ENCODE results near the gene DZIP1. TPM values are rescaled to one million over a fixed set of nuclear protein-coding genes. Genes with fewer than 3 reads are reported as not detected.

DZIP1 gene
- total and polyA plus RNA-seq, 2 donors (not counting 1 experiment from before 2014, with no cell fraction given), result not detected

GRCh38 chr13:95614641-95615245 lies 29.8 kb downstream of the DZIP1 start:
- DNase-seq, result no peak
- Mint-ChIP-seq H3K4me3 (no peak overlapping the region), H3K9me3 (ENCODE audit: insufficient read depth) (no peaks in the 10 kb centered on the region), H3K4me1 (no peaks in the 10 kb centered on the region), H3K27ac (no peak overlapping the region), H3K27me3 (peaks cover 21% of the 10 kb centered on the region)
- H3K4me1 ChIP-seq (ENCODE audit: control insufficient read depth in 2 of 2, insufficient read depth in 2 of 2, low read length in 2 of 2), result no peaks in the 10 kb centered on the region
- H3K79me2 ChIP-seq (ENCODE audit: control insufficient read depth, insufficient read depth, low read length), result no peaks in the 10 kb centered on the region
- H3K27me3 ChIP-seq (replicated peaks in 1 of 4; ENCODE audit: control extremely low read depth in 1 of 4, control insufficient read depth in 3 of 4, insufficient read depth in 4 of 4, low read length in 3 of 4), result no peaks in the 10 kb centered on the region
- H3K4me3 ChIP-seq (ENCODE audit: control extremely low read depth in 1 of 5, extremely low read depth in 1 of 5, insufficient read depth in 1 of 5, low read depth in 2 of 5, low read length in 4 of 5), result no peak overlapping the region
- H3K9ac ChIP-seq (ENCODE audit: low read length), result no peak overlapping the region
- intact Hi-C loops (cut with micrococcal nuclease), result no loop called here
- ChIA-PET CTCF (interaction anchor here (1.8 kb wide), 1 partner anchor 9 kb away, joined by 4 read pairs; no protein-coding TSS in a partner anchor), POLR2A (no interaction called here)
- H2AFZ ChIP-seq (ENCODE audit: insufficient read depth, low read depth, low read length, poor library complexity, severe bottlenecking), result no peak overlapping the region
- no peak overlapping the region for H3K4me2 ChIP-seq (replicated peaks; ENCODE audit: low read depth, low read length, poor library complexity, severe bottlenecking)
- no peak overlapping the region for H3K27ac ChIP-seq (ENCODE audit: low read length in 2 of 2)
- no peaks in the 10 kb centered on the region for H4K20me1 ChIP-seq (ENCODE audit: control insufficient read depth, insufficient read depth, low read length, poor library complexity, severe bottlenecking)
- 97% methylated on average over 4 of the region's 7 CpGs for WGBS (ENCODE audit: insufficient coverage)
- no peaks in the 10 kb centered on the region for H3K36me3 ChIP-seq (replicated peaks in 1 of 2; ENCODE audit: control extremely low read depth in 1 of 2, control insufficient read depth in 1 of 2, extremely low read depth in 1 of 2, insufficient read depth in 2 of 2, low read length in 1 of 2)
- no peak for ATAC-seq (ENCODE audit: low read depth)
- no peaks in the 10 kb centered on the region for H3K9me3 ChIP-seq (ENCODE audit: control extremely low read depth in 1 of 3, control insufficient read depth in 2 of 3, insufficient read depth in 1 of 3, low read length in 2 of 3)
- TF ChIP-seq CTCF (IDR thresholded peaks at IDR 0.05) (no peak), EZH2 (IDR thresholded peaks at IDR 0.05; ENCODE audit: borderline replicate concordance, insufficient read depth, low read depth, low read length, poor library complexity, severe bottlenecking) (no peak)

GRCh38 chr13:95608640-95609323 lies 35.7 kb downstream of the DZIP1 start:
- TF ChIP-seq CTCF (IDR thresholded peaks at IDR 0.05) (no peak), EZH2 (IDR thresholded peaks at IDR 0.05; ENCODE audit: borderline replicate concordance, insufficient read depth, low read depth, low read length, poor library complexity, severe bottlenecking) (no peak)
- no peaks in the 10 kb centered on the region for H3K4me1 Mint-ChIP-seq
- H3K27ac Mint-ChIP-seq, result no peak overlapping the region
- no peaks in the 10 kb centered on the region for H3K36me3 ChIP-seq (replicated peaks in 1 of 2; ENCODE audit: control extremely low read depth in 1 of 2, control insufficient read depth in 1 of 2, extremely low read depth in 1 of 2, insufficient read depth in 2 of 2, low read length in 1 of 2)
- H3K27me3 ChIP-seq (replicated peaks in 1 of 4; ENCODE audit: control extremely low read depth in 1 of 4, control insufficient read depth in 3 of 4, insufficient read depth in 4 of 4, low read length in 3 of 4), result no peaks in the 10 kb centered on the region
- no peak overlapping the region for H3K4me3 Mint-ChIP-seq
- H3K27ac ChIP-seq (ENCODE audit: low read length in 2 of 2), result no peak overlapping the region
- H2AFZ ChIP-seq (ENCODE audit: insufficient read depth, low read depth, low read length, poor library complexity, severe bottlenecking), result no peak overlapping the region
- DNase-seq (no peak), ATAC-seq (ENCODE audit: low read depth) (no peak)
- no peak overlapping the region for H3K4me3 ChIP-seq (ENCODE audit: control extremely low read depth in 1 of 5, extremely low read depth in 1 of 5, insufficient read depth in 1 of 5, low read depth in 2 of 5, low read length in 4 of 5)
- POLR2A ChIA-PET, result no interaction called here
- H3K27me3 Mint-ChIP-seq, result peaks cover 18% of the 10 kb centered on the region
- intact Hi-C loops (cut with micrococcal nuclease), result no loop called here
- H3K79me2 ChIP-seq (ENCODE audit: control insufficient read depth, insufficient read depth, low read length), result no peaks in the 10 kb centered on the region
- no peaks in the 10 kb centered on the region for H3K9me3 Mint-ChIP-seq (ENCODE audit: insufficient read depth)
- no peak overlapping the region for H3K9ac ChIP-seq (ENCODE audit: low read length)
- H3K4me2 ChIP-seq (replicated peaks; ENCODE audit: low read depth, low read length, poor library complexity, severe bottlenecking), result no peak overlapping the region
- H4K20me1 ChIP-seq (ENCODE audit: control insufficient read depth, insufficient read depth, low read length, poor library complexity, severe bottlenecking), result no peaks in the 10 kb centered on the region
- WGBS (ENCODE audit: insufficient coverage), result 87% methylated on average over 5 of the region's 6 CpGs
- no peaks in the 10 kb centered on the region for H3K4me1 ChIP-seq (ENCODE audit: control insufficient read depth in 2 of 2, insufficient read depth in 2 of 2, low read length in 2 of 2)
- CTCF ChIA-PET, result interaction anchor here (0.8 to 1.2 kb wide), 2 partner anchors 13 to 15 kb away, joined by 3 to 4 read pairs; no protein-coding TSS in a partner anchor
- H3K9me3 ChIP-seq (ENCODE audit: control extremely low read depth in 1 of 3, control insufficient read depth in 2 of 3, insufficient read depth in 1 of 3, low read length in 2 of 3), result no peaks in the 10 kb centered on the region
